B cell (primary cell): ENCODE results near the gene NCAM1.

Experiments used
- CTCF ChIP-seq: fragments of 200-600 bp; IDR thresholded peaks from one replicate; pipeline ENCODE4 v1.8.0; 2022; ENCODE audit warnings: antibody characterized with exemption, mild to moderate bottlenecking
- EZH2 ChIP-seq: IDR thresholded peaks from 2 replicates; pipeline ENCODE4 v1.6.1; 2012; ENCODE audit warnings: borderline replicate concordance, low read depth, mild to moderate bottlenecking, moderate library complexity, low read length; ENCODE audit not compliant: insufficient read depth, poor library complexity, severe bottlenecking

DNA sequence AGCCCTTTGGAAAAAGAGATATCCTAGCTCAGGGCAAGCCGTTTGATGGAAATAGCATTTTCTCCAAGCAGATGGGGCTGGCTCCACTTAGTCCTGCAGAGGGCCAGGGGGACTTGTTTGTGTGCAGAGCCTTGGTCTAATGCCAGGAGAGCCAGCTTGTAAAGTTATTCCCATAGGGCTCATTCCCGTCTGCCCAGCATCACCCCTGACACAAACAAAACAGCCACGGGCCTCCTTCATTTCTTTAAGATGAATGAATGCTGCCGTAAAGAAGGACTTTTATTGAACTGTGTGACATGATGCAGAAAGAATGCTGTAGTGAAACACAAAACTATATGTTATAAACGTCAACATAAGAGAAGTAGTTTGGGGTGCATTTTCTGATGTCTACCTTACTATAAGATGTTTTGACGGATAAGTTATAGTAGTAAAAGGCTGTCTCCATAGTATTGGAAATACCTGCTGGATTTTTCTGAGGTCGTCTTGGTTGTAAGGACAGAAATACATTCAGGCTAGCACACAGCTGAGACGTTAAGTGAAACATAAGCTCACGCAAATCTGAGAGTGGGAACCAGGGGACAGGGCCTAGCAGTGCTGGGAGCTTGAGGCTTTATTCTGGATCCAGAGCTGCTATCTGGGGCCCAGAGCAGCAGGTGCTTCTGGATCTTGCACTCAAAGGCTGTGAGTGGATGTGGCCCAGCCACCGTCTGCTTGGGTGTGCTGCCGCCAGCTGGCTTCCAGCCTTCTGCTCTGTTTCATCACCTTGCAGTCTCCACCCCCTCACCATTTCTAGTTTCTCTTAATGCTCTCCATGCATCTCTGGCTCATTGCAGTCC lies 53.3 kb downstream of the NCAM1 start:
- TF ChIP-seq EZH2 = no peak
- no peak for TF ChIP-seq CTCF
